ENCODE results near the gene KIF16B. TPM values are rescaled to one million over a fixed set of nuclear protein-coding genes. Genes with fewer than 3 reads are reported as not detected.

KIF16B gene
- total RNA-seq, 1 experiment from 2014 or later: 16.6 TPM

- BruUV-seq (replicated peaks): no TSS peak
- CTCF ChIA-PET: interaction anchor here (0.6 kb wide), 2 partner anchors 65 to 244 kb away, joined by 3 to 5 read pairs; no protein-coding TSS in a partner anchor
- peak; percentile 93 for ATAC-seq
These were observed 55.1 kb downstream of the KIF16B start for GRCh38 chr20:16517946-16518783.

GRCh38 chr20:16516794-16517193 is 56.5 kb downstream of the KIF16B start:
- ATAC-seq (no peak), DNase-seq (ENCODE audit: low read depth, low spot score) (no peak)
- ChIA-PET CTCF (no interaction called here), POLR2A (no interaction called here)
- H3K27ac ChIP-seq (ENCODE audit: low read length): no peak overlapping the region
- H3K9me3 ChIP-seq (ENCODE audit: control insufficient read depth, insufficient read depth, low read depth, low read length): no peaks in the 10 kb centered on the region
- no peaks in the 10 kb centered on the region for H3K4me1 ChIP-seq (ENCODE audit: control insufficient read depth, insufficient read depth, low read length)
- intact Hi-C loops (cut with micrococcal nuclease; ENCODE audit: unreplicated experiment) (loop anchor here (5.0 to 10.0 kb wide), 2 partner anchors 56 to 248 kb away; partner anchors contain the start of gene KIF16B), in situ Hi-C loops (cut with HindIII; ENCODE audit: low pct_unique_long_range_greater_than_20kb, low sequenced_read_pairs) (no loop called here)
- H3K4me3 ChIP-seq (ENCODE audit: low read depth in 2 of 2, low read length in 2 of 2): no peak overlapping the region
- no TSS peak for BruUV-seq (replicated peaks)
- H3K36me3 ChIP-seq (ENCODE audit: control insufficient read depth, insufficient read depth, low read length): no peaks in the 10 kb centered on the region
- H3K27me3 ChIP-seq (ENCODE audit: control insufficient read depth, insufficient read depth, low read length): no peaks in the 10 kb centered on the region
- TF ChIP-seq CTCF (IDR thresholded peaks at IDR 0.05): no peak
- no peak for TF ChIP-seq TCF7L2 (IDR thresholded peaks at IDR 0.05; ENCODE audit: low read depth, low read length)
- no peak for TF ChIP-seq POLR2AphosphoS5 (IDR thresholded peaks at IDR 0.05; ENCODE audit: low read depth, low read length)
- no peak for TF ChIP-seq REST (IDR thresholded peaks at IDR 0.05; ENCODE audit: insufficient read depth in 1 of 2, low read depth in 2 of 2, low read length in 1 of 2)
- TF ChIP-seq SIN3A (IDR thresholded peaks at IDR 0.05; ENCODE audit: borderline replicate concordance, insufficient read depth, low read depth, low read length): no peak

More at GRCh38 chr20:16517946-16518783, 55.1 kb downstream of the KIF16B start:
- no peaks in the 10 kb centered on the region for H3K27me3 ChIP-seq (ENCODE audit: control insufficient read depth, insufficient read depth, low read length)
- H3K27ac ChIP-seq (ENCODE audit: low read length): no peak overlapping the region
- no peaks in the 10 kb centered on the region for H3K4me1 ChIP-seq (ENCODE audit: control insufficient read depth, insufficient read depth, low read length)
- no peak overlapping the region for H3K4me3 ChIP-seq (ENCODE audit: low read depth in 2 of 2, low read length in 2 of 2)
- DNase-seq (ENCODE audit: low read depth, low spot score): peak; percentile 42
- H3K36me3 ChIP-seq (ENCODE audit: control insufficient read depth, insufficient read depth, low read length): no peaks in the 10 kb centered on the region
- POLR2A ChIA-PET: no interaction called here
- H3K9me3 ChIP-seq (ENCODE audit: control insufficient read depth, insufficient read depth, low read depth, low read length): no peaks in the 10 kb centered on the region
- peak; percentile 76 for TF ChIP-seq CTCF (IDR thresholded peaks at IDR 0.05)
- no peak for TF ChIP-seq REST (IDR thresholded peaks at IDR 0.05; ENCODE audit: insufficient read depth in 1 of 2, low read depth in 2 of 2, low read length in 1 of 2)
- in situ Hi-C loops (cut with HindIII; ENCODE audit: low pct_unique_long_range_greater_than_20kb, low sequenced_read_pairs) (no loop called here), intact Hi-C loops (cut with micrococcal nuclease; ENCODE audit: unreplicated experiment) (loop anchor here (1.0 to 10.0 kb wide), 3 partner anchors 54 to 247 kb away; partner anchors contain the start of gene KIF16B)
